Endodermal cell (in vitro differentiated cells): ENCODE measurements around the gene CNTROB. TPM values are rescaled to one million over a fixed set of nuclear protein-coding genes. Genes with fewer than 3 reads are reported as not detected.

ENCODE experiments used
- DNase-seq: peaks from one replicate; pipeline ENCODE4 v3.0.0-alpha.2; 2017
- H3K27ac ChIP-seq: 2 replicates; pipeline ENCODE4 v1.5.1; 2013; ENCODE audit warnings: mild to moderate bottlenecking, low read depth, low read length, moderate library complexity
- H3K27me3 ChIP-seq: 2 replicates; pipeline ENCODE4 v1.6.1; 2013; ENCODE audit warnings: mild to moderate bottlenecking, low read length, moderate library complexity; ENCODE audit not compliant: insufficient read depth, control insufficient read depth, poor library complexity, severe bottlenecking
- H3K36me3 ChIP-seq: 2 replicates; pipeline ENCODE4 v1.7.0; 2013; ENCODE audit warnings: mild to moderate bottlenecking, low read length, moderate library complexity; ENCODE audit not compliant: control insufficient read depth, insufficient read depth
- H3K4me1 ChIP-seq: one replicate; pipeline ENCODE4 v1.7.0; 2013; ENCODE audit warnings: low read length; ENCODE audit not compliant: control insufficient read depth, insufficient read depth
- H3K4me3 ChIP-seq: 2 replicates; pipeline ENCODE4 v1.5.1; 2013; ENCODE audit warnings: mild to moderate bottlenecking, low read length, moderate library complexity
- H3K9ac ChIP-seq: 2 replicates; pipeline ENCODE4 v1.6.1; 2013; ENCODE audit warnings: mild to moderate bottlenecking, low read length, moderate library complexity; ENCODE audit not compliant: poor library complexity, severe bottlenecking; ENCODE audit errors: extremely low read depth
- H3K9me3 ChIP-seq: 2 replicates; pipeline ENCODE4 v1.6.1; 2013; ENCODE audit warnings: mild to moderate bottlenecking, low read length, moderate library complexity; ENCODE audit not compliant: control insufficient read depth
- H3K27ac Mint-ChIP-seq: 2 replicates; pipeline ENCODE4 v1.8.0; 2020; ENCODE audit warnings: mixed read lengths
- H3K27me3 Mint-ChIP-seq: 2 replicates; pipeline ENCODE4 v1.8.0; 2021; ENCODE audit warnings: mild to moderate bottlenecking, mixed read lengths; ENCODE audit not compliant: insufficient read depth
- H3K36me3 Mint-ChIP-seq: 2 replicates; pipeline ENCODE4 v1.8.0; 2020; ENCODE audit warnings: low read depth, mixed read lengths
- H3K4me1 Mint-ChIP-seq: 2 replicates; pipeline ENCODE4 v1.8.0; 2020; ENCODE audit warnings: mixed read lengths
- H3K4me3 Mint-ChIP-seq: 2 replicates; pipeline ENCODE4 v1.8.0; 2020; ENCODE audit warnings: mild to moderate bottlenecking, moderate library complexity, mixed read lengths
- H3K9me3 Mint-ChIP-seq: 2 replicates; pipeline ENCODE4 v1.8.0; 2020; ENCODE audit warnings: mild to moderate bottlenecking, mixed read lengths
- WGBS, 2 experiments: methylation state at CpG; one replicate each; pipeline versions ENCODE4 v1.1.5 to v1.1.7; 2013; ENCODE audit warnings: missing lambda C conversion rate in 2 of 2, mixed read lengths in 1 of 2; ENCODE audit not compliant: insufficient coverage in 1 of 2, insufficient read length in 1 of 2; 5-methylcytosine and 5-hydroxymethylcytosine counted together
- total RNA-seq, 2 donors: library from RNA; stranded (reverse); fragmentation: NEBNext Ultra II Directional in 1 of 2; extraction: Animal tissue kit (Norgen Biotek cat#: 25700) in 1 of 2; gene quantifications; 2 replicates in 1 of 2; 3 replicates in 1 of 2; pipeline ENCODE4 v1.2.1, GENCODE V29; 2021
- TF ChIP-seq, protein P1 (sequence below): fragments of 200-600 bp; sonication (generic); conservative IDR thresholded peaks from 2 replicates; pipeline ENCODE4 v1.5.0; 2021; ENCODE audit warnings: antibody characterized with exemption, mild to moderate bottlenecking

Gene CNTROB
- total RNA-seq, 2 donors from 2014 or later = 47.5 to 57.4 TPM

DNA sequence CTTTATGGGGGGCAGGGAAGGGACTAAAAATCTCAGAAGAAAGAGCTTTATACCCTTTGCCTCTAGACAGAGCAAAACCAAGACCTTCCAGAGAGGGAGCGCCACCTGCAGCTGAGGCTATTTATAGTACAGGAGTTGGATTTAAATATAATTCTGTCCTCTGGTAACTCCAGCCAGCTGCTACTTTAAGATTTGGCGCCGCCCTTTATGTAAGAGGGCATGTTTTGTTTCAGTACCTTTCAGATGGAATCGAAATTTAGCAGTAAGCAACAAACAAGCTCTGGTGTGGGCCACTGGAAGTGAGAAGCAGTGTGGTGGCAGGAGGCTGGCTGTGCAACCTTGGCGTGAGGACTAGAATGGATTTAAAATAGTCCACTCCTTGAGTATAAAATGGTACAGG lies 65.2 kb downstream of the CNTROB start:
- H3K4me1 ChIP-seq = no peaks in the 10 kb centered on the region
- 64 to 67% methylated on average over 4 to 5 of the region's 5 CpGs for WGBS, 2 experiments
- no peak overlapping the region for H3K27ac Mint-ChIP-seq
- peaks cover 36% of the 10 kb centered on the region for H3K27me3 Mint-ChIP-seq
- H3K4me3 Mint-ChIP-seq = no peak overlapping the region
- no peaks in the 10 kb centered on the region for H3K36me3 ChIP-seq
- H3K27ac ChIP-seq = no peak overlapping the region
- no peaks in the 10 kb centered on the region for H3K36me3 Mint-ChIP-seq
- peaks cover 33% of the 10 kb centered on the region for H3K27me3 ChIP-seq
- peak; percentile 90 for DNase-seq
- no peaks in the 10 kb centered on the region for H3K9me3 ChIP-seq
- H3K4me3 ChIP-seq = no peak overlapping the region
- TF ChIP-seq, protein P1, sequence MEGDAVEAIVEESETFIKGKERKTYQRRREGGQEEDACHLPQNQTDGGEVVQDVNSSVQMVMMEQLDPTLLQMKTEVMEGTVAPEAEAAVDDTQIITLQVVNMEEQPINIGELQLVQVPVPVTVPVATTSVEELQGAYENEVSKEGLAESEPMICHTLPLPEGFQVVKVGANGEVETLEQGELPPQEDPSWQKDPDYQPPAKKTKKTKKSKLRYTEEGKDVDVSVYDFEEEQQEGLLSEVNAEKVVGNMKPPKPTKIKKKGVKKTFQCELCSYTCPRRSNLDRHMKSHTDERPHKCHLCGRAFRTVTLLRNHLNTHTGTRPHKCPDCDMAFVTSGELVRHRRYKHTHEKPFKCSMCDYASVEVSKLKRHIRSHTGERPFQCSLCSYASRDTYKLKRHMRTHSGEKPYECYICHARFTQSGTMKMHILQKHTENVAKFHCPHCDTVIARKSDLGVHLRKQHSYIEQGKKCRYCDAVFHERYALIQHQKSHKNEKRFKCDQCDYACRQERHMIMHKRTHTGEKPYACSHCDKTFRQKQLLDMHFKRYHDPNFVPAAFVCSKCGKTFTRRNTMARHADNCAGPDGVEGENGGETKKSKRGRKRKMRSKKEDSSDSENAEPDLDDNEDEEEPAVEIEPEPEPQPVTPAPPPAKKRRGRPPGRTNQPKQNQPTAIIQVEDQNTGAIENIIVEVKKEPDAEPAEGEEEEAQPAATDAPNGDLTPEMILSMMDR = peak; percentile 73
- peaks cover 4% of the 10 kb centered on the region for H3K4me1 Mint-ChIP-seq
- no peak overlapping the region for H3K9ac ChIP-seq
- H3K9me3 Mint-ChIP-seq = no peaks in the 10 kb centered on the region

Other genes starting within 250 kb of the CNTROB start
- gene TP53, start 244.7 kb upstream of the CNTROB start, total RNA-seq = 100 to 1,000 TPM; 113 to 130 TPM
- gene WRAP53, start 243.7 kb upstream of the CNTROB start, total RNA-seq = 10 to 100 TPM; 21.7 to 30.8 TPM
- 10 to 100 TPM; 12.8 to 15.0 TPM for gene EFNB3, start 227.0 kb upstream of the CNTROB start, total RNA-seq
- under 1 TPM; 0.42 to 0.69 TPM for gene DNAH2, start 214.5 kb upstream of the CNTROB start, total RNA-seq
- gene KDM6B, start 98.0 kb upstream of the CNTROB start, total RNA-seq = 10 to 100 TPM; 53.3 to 60.3 TPM
- 10 to 100 TPM; 16.8 to 26.8 TPM for gene TMEM88, start 77.1 kb upstream of the CNTROB start, total RNA-seq
- gene NAA38, start 74.6 kb upstream of the CNTROB start, total RNA-seq = 10 to 100 TPM; 38.9 to 44.8 TPM
- gene CYB5D1, start 74.2 kb upstream of the CNTROB start, total RNA-seq = 10 to 100 TPM; 10.6 to 12.9 TPM
- 10 to 100 TPM; 55.0 to 64.1 TPM for gene CHD3, start 43.4 kb upstream of the CNTROB start, total RNA-seq
- gene RNF227, start 15.9 kb upstream of the CNTROB start, total RNA-seq = 1 to 10 TPM; 1.1 to 1.6 TPM
- 1 to 10 TPM; 4.0 to 6.5 TPM for gene KCNAB3, start 2.4 kb upstream of the CNTROB start, total RNA-seq
- 100 to 1,000 TPM; 150 to 170 TPM for gene TRAPPC1, start 260 bp upstream of the CNTROB start, total RNA-seq
- 1 to 10 TPM; 1.2 to 1.6 TPM for gene GUCY2D, start 70.4 kb downstream of the CNTROB start, total RNA-seq
- not detected for gene ALOX15B, start 106.9 kb downstream of the CNTROB start, total RNA-seq
- 1 to 10 TPM in 1 of 2 donors, under 1 TPM in 1; 0.95 to 1.2 TPM for gene ALOX12B, start 155.5 kb downstream of the CNTROB start, total RNA-seq
- under 1 TPM; 0.13 to 0.49 TPM for gene ALOXE3, start 186.3 kb downstream of the CNTROB start, total RNA-seq
- 1 to 10 TPM in 1 of 2 donors, under 1 TPM in 1; 0.40 to 2.2 TPM for gene HES7, start 191.9 kb downstream of the CNTROB start, total RNA-seq
- 10 to 100 TPM; 38.3 to 53.7 TPM for gene PER1, start 220.2 kb downstream of the CNTROB start, total RNA-seq
- gene VAMP2, start 230.7 kb downstream of the CNTROB start, total RNA-seq = 10 to 100 TPM; 32.1 to 32.2 TPM
- 10 to 100 TPM; 26.2 to 27.7 TPM for gene TMEM107, start 244.2 kb downstream of the CNTROB start, total RNA-seq